GM23338 (cell line): ENCODE data around the gene TMEM144.

Source experiments
- CREB1 ChIP-seq: fragments of 250-450 bp; sonication (Bioruptor Pico); IDR thresholded peaks from 2 replicates; pipeline ENCODE4 v1.5.0; 2020; ENCODE audit warnings: low read depth, mild to moderate bottlenecking, moderate library complexity
- EZH2 ChIP-seq: fragments of 200-600 bp; sonication (generic); IDR thresholded peaks from one replicate; pipeline ENCODE4 v1.8.0; 2017; ENCODE audit warnings: antibody characterized with exemption, mild to moderate bottlenecking, low read depth; ENCODE audit not compliant: unreplicated experiment
- EZH2phosphoT487 ChIP-seq: fragments of 200-600 bp; sonication (generic); IDR thresholded peaks from one replicate; pipeline ENCODE4 v1.8.1; 2018; ENCODE audit warnings: antibody characterized with exemption; ENCODE audit not compliant: unreplicated experiment
- JUNB ChIP-seq: IDR thresholded peaks from one replicate; pipeline ENCODE4 v1.6.1; 2016; ENCODE audit warnings: antibody characterized with exemption; ENCODE audit not compliant: unreplicated experiment
- NANOG ChIP-seq: IDR thresholded peaks from 2 replicates; pipeline ENCODE4 v1.6.1; 2016; ENCODE audit warnings: antibody characterized with exemption, borderline replicate concordance
- POLR2AphosphoS5 ChIP-seq: IDR thresholded peaks from 2 replicates; pipeline ENCODE4 v1.6.1; 2016; ENCODE audit warnings: antibody characterized with exemption, low read depth
- STAT1 ChIP-seq: IDR thresholded peaks from one replicate; pipeline ENCODE4 v1.6.1; 2016; ENCODE audit warnings: antibody characterized with exemption; ENCODE audit not compliant: unreplicated experiment
- ZNF114 ChIP-seq: fragments of 250-450 bp; sonication (Bioruptor Pico); IDR thresholded peaks from 2 replicates; pipeline ENCODE4 v1.5.0; 2020; ENCODE audit warnings: mild to moderate bottlenecking, moderate library complexity
- TF ChIP-seq, protein P1 (sequence below), 2 experiments: fragments of 200-600 bp in 1 of 2; sonication (generic) in 1 of 2; conservative IDR thresholded peaks; 2 replicates each; pipeline versions ENCODE4 v1.5.1 to v1.6.1; 2016 to 2017; ENCODE audit warnings: antibody characterized with exemption in 2 of 2, low read depth in 2 of 2, mild to moderate bottlenecking in 2 of 2, moderate library complexity in 1 of 2
- TF ChIP-seq, protein P2 (sequence below): IDR thresholded peaks from one replicate; pipeline ENCODE4 v1.6.1; 2018; ENCODE audit warnings: antibody characterized with exemption; ENCODE audit not compliant: unreplicated experiment
- TF ChIP-seq, protein P3 (sequence below): IDR thresholded peaks from 2 replicates; pipeline ENCODE4 v1.6.1; 2016; ENCODE audit warnings: antibody characterized with exemption
- TF ChIP-seq, protein P4 (sequence below): fragments of 250-450 bp; sonication (Bioruptor Pico); IDR thresholded peaks from 2 replicates; pipeline ENCODE4 v1.5.0; 2020; ENCODE audit warnings: mild to moderate bottlenecking, moderate library complexity

DNA sequence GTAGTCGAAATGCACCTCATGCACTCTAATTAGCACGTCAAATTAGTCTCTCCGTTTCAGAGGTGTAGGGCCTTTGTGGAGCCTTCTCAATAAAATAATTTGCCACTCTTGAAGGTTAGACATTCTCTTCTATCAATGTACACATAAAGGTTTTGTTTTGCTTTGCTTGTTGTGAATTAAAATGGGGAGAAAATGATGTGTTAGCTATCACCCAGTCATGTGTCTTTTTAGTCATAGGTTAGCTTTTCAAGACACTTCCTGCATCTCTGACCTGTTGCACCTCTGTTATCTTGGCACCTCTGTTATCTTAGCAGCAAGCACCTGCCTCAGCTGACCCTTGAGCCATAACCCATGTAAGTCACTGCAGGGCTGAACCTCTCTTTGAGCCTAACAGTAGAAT is 936 bp downstream of the TMEM144 start:
- no peak for TF ChIP-seq POLR2AphosphoS5
- TF ChIP-seq, protein P1, sequence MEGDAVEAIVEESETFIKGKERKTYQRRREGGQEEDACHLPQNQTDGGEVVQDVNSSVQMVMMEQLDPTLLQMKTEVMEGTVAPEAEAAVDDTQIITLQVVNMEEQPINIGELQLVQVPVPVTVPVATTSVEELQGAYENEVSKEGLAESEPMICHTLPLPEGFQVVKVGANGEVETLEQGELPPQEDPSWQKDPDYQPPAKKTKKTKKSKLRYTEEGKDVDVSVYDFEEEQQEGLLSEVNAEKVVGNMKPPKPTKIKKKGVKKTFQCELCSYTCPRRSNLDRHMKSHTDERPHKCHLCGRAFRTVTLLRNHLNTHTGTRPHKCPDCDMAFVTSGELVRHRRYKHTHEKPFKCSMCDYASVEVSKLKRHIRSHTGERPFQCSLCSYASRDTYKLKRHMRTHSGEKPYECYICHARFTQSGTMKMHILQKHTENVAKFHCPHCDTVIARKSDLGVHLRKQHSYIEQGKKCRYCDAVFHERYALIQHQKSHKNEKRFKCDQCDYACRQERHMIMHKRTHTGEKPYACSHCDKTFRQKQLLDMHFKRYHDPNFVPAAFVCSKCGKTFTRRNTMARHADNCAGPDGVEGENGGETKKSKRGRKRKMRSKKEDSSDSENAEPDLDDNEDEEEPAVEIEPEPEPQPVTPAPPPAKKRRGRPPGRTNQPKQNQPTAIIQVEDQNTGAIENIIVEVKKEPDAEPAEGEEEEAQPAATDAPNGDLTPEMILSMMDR (conservative IDR thresholded peaks at IDR 0.05; ENCODE audit: low read depth in 2 of 2) = no peak
- TF ChIP-seq EZH2 = no peak
- TF ChIP-seq, protein P2, sequence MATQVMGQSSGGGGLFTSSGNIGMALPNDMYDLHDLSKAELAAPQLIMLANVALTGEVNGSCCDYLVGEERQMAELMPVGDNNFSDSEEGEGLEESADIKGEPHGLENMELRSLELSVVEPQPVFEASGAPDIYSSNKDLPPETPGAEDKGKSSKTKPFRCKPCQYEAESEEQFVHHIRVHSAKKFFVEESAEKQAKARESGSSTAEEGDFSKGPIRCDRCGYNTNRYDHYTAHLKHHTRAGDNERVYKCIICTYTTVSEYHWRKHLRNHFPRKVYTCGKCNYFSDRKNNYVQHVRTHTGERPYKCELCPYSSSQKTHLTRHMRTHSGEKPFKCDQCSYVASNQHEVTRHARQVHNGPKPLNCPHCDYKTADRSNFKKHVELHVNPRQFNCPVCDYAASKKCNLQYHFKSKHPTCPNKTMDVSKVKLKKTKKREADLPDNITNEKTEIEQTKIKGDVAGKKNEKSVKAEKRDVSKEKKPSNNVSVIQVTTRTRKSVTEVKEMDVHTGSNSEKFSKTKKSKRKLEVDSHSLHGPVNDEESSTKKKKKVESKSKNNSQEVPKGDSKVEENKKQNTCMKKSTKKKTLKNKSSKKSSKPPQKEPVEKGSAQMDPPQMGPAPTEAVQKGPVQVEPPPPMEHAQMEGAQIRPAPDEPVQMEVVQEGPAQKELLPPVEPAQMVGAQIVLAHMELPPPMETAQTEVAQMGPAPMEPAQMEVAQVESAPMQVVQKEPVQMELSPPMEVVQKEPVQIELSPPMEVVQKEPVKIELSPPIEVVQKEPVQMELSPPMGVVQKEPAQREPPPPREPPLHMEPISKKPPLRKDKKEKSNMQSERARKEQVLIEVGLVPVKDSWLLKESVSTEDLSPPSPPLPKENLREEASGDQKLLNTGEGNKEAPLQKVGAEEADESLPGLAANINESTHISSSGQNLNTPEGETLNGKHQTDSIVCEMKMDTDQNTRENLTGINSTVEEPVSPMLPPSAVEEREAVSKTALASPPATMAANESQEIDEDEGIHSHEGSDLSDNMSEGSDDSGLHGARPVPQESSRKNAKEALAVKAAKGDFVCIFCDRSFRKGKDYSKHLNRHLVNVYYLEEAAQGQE = no peak
- no peak for TF ChIP-seq EZH2phosphoT487
- TF ChIP-seq, protein P3, sequence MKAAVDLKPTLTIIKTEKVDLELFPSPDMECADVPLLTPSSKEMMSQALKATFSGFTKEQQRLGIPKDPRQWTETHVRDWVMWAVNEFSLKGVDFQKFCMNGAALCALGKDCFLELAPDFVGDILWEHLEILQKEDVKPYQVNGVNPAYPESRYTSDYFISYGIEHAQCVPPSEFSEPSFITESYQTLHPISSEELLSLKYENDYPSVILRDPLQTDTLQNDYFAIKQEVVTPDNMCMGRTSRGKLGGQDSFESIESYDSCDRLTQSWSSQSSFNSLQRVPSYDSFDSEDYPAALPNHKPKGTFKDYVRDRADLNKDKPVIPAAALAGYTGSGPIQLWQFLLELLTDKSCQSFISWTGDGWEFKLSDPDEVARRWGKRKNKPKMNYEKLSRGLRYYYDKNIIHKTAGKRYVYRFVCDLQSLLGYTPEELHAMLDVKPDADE = no peak
- TF ChIP-seq STAT1 = no peak
- TF ChIP-seq ZNF114 (CRISPR knock-in tag) = no peak
- TF ChIP-seq JUNB = no peak
- TF ChIP-seq NANOG = no peak
- TF ChIP-seq, protein P4, sequence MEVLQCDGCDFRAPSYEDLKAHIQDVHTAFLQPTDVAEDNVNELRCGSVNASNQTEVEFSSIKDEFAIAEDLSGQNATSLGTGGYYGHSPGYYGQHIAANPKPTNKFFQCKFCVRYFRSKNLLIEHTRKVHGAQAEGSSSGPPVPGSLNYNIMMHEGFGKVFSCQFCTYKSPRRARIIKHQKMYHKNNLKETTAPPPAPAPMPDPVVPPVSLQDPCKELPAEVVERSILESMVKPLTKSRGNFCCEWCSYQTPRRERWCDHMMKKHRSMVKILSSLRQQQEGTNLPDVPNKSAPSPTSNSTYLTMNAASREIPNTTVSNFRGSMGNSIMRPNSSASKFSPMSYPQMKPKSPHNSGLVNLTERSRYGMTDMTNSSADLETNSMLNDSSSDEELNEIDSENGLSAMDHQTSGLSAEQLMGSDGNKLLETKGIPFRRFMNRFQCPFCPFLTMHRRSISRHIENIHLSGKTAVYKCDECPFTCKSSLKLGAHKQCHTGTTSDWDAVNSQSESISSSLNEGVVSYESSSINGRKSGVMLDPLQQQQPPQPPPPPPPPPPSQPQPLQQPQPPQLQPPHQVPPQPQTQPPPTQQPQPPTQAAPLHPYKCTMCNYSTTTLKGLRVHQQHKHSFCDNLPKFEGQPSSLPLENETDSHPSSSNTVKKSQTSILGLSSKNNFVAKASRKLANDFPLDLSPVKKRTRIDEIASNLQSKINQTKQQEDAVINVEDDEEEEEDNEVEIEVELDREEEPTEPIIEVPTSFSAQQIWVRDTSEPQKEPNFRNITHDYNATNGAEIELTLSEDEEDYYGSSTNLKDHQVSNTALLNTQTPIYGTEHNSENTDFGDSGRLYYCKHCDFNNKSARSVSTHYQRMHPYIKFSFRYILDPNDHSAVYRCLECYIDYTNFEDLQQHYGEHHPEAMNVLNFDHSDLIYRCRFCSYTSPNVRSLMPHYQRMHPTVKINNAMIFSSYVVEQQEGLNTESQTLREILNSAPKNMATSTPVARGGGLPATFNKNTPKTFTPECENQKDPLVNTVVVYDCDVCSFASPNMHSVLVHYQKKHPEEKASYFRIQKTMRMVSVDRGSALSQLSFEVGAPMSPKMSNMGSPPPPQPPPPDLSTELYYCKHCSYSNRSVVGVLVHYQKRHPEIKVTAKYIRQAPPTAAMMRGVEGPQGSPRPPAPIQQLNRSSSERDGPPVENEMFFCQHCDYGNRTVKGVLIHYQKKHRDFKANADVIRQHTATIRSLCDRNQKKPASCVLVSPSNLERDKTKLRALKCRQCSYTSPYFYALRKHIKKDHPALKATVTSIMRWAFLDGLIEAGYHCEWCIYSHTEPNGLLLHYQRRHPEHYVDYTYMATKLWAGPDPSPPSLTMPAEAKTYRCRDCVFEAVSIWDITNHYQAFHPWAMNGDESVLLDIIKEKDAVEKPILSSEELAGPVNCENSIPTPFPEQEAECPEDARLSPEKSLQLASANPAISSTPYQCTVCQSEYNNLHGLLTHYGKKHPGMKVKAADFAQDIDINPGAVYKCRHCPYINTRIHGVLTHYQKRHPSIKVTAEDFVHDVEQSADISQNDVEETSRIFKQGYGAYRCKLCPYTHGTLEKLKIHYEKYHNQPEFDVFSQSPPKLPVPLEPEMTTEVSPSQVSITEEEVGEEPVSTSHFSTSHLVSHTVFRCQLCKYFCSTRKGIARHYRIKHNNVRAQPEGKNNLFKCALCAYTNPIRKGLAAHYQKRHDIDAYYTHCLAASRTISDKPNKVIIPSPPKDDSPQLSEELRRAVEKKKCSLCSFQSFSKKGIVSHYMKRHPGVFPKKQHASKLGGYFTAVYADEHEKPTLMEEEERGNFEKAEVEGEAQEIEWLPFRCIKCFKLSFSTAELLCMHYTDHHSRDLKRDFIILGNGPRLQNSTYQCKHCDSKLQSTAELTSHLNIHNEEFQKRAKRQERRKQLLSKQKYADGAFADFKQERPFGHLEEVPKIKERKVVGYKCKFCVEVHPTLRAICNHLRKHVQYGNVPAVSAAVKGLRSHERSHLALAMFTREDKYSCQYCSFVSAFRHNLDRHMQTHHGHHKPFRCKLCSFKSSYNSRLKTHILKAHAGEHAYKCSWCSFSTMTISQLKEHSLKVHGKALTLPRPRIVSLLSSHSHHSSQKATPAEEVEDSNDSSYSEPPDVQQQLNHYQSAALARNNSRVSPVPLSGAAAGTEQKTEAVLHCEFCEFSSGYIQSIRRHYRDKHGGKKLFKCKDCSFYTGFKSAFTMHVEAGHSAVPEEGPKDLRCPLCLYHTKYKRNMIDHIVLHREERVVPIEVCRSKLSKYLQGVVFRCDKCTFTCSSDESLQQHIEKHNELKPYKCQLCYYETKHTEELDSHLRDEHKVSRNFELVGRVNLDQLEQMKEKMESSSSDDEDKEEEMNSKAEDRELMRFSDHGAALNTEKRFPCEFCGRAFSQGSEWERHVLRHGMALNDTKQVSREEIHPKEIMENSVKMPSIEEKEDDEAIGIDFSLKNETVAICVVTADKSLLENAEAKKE = no peak
- TF ChIP-seq CREB1 (CRISPR knock-in tag) = no peak
